Retinal pigment epithelial cell (primary cell): ENCODE measurements around the gene AFDN.

Experiments used
- DNase-seq: peaks from one replicate; pipeline ENCODE4 v3.0.0-alpha.2; 2010; ENCODE audit warnings: low read depth
- H3K4me3 ChIP-seq: 2 replicates; pipeline ENCODE4 v1.5.1; 2011; ENCODE audit warnings: mild to moderate bottlenecking, low read length, control low read depth, moderate library complexity
- CTCF ChIP-seq: conservative IDR thresholded peaks from 2 replicates; pipeline ENCODE4 v1.5.1; 2011; ENCODE audit warnings: low read depth, low read length, control low read depth, inconsistent platforms

AFDN gene

GRCh38 chr6:167807756-167808155 lies 19.0 kb upstream of the AFDN start:
- DNase-seq: no peak
- TF ChIP-seq CTCF: no peak
- H3K4me3 ChIP-seq: no peak overlapping the region

GRCh38 chr6:167811040-167811439 lies 15.7 kb upstream of the AFDN start:
- H3K4me3 ChIP-seq: no peak overlapping the region
- no peak for DNase-seq
- no peak for TF ChIP-seq CTCF

- no peak for TF ChIP-seq CTCF
Measured at GRCh38 chr6:167811442-167812087, 15.1 kb upstream of the AFDN start.

GRCh38 chr6:167812088-167812487 lies 14.6 kb upstream of the AFDN start:
- TF ChIP-seq CTCF: no peak

More at GRCh38 chr6:167811442-167812087, 15.1 kb upstream of the AFDN start:
- DNase-seq: no peak
- no peak overlapping the region for H3K4me3 ChIP-seq

GRCh38 chr6:167815296-167815980 lies 11.3 kb upstream of the AFDN start:
- no peak overlapping the region for H3K4me3 ChIP-seq
- DNase-seq: no peak
- TF ChIP-seq CTCF: no peak

More at GRCh38 chr6:167812088-167812487, 14.6 kb upstream of the AFDN start:
- no peak overlapping the region for H3K4me3 ChIP-seq
- DNase-seq: no peak

GRCh38 chr6:167817016-167817415 lies 9.7 kb upstream of the AFDN start:
- no peak overlapping the region for H3K4me3 ChIP-seq
- DNase-seq: no peak
- no peak for TF ChIP-seq CTCF

- DNase-seq: no peak
- no peak overlapping the region for H3K4me3 ChIP-seq
- TF ChIP-seq CTCF: no peak
Measured at GRCh38 chr6:167817729-167818128, 9.0 kb upstream of the AFDN start.
